Measurements from ENCODE around the gene COG4.

Gene COG4

DNA sequence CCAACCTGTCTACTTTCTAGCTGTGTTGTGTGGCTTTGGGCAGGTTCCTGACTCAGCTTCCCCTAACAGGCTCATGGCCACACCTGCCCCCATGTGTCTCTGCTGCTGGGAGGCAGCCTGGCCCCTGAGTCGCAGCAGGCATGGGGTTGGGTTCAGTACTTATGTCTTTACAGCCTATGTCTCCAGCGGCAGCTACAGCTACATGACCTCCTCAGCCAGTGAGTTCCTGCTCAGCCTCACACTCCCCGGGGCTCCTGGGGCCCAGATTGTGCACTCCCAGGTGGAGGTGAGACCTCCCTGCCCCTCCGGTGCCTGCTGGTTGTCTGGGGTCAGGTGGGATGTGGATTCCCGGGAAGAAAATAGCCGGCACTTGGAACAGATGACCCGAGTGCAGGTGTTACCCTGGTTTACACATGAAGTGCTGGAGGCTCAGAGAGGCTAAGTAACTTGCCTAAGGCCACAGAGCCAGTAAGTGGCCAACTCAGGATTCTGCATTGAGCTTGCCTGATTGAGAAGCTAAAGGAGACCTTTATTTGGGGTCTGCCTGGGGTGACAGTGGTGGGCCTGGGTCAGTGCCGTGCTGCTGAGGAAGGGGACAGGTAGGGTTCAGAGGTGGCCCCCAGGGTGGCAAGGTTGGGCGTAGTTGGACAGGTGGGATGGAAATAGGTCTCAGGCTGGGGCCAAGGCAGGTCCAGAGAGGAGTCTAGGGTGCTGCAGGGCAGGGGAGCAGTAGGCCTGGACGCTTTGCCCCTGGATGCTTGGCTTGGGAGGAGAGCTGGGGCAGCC, 53.0 kb downstream of the COG4 start:
- Histone ChIP-seq H3K4me3 (ENCODE audit: low read length) (no peak overlapping the region), H3K4me2 (ENCODE audit: low read depth, low read length) (no peak overlapping the region)
- TF ChIP-seq, protein P1, sequence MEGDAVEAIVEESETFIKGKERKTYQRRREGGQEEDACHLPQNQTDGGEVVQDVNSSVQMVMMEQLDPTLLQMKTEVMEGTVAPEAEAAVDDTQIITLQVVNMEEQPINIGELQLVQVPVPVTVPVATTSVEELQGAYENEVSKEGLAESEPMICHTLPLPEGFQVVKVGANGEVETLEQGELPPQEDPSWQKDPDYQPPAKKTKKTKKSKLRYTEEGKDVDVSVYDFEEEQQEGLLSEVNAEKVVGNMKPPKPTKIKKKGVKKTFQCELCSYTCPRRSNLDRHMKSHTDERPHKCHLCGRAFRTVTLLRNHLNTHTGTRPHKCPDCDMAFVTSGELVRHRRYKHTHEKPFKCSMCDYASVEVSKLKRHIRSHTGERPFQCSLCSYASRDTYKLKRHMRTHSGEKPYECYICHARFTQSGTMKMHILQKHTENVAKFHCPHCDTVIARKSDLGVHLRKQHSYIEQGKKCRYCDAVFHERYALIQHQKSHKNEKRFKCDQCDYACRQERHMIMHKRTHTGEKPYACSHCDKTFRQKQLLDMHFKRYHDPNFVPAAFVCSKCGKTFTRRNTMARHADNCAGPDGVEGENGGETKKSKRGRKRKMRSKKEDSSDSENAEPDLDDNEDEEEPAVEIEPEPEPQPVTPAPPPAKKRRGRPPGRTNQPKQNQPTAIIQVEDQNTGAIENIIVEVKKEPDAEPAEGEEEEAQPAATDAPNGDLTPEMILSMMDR (IDR thresholded peaks at IDR 0.05; ENCODE audit: low read length): no peak
- TF ChIP-seq EZH2 (optimal IDR thresholded peaks at IDR 0.05; ENCODE audit: low read depth, low read length) (no peak), EZH2phosphoT487 (IDR thresholded peaks at IDR 0.05; ENCODE audit: low read length) (no peak)

DNA sequence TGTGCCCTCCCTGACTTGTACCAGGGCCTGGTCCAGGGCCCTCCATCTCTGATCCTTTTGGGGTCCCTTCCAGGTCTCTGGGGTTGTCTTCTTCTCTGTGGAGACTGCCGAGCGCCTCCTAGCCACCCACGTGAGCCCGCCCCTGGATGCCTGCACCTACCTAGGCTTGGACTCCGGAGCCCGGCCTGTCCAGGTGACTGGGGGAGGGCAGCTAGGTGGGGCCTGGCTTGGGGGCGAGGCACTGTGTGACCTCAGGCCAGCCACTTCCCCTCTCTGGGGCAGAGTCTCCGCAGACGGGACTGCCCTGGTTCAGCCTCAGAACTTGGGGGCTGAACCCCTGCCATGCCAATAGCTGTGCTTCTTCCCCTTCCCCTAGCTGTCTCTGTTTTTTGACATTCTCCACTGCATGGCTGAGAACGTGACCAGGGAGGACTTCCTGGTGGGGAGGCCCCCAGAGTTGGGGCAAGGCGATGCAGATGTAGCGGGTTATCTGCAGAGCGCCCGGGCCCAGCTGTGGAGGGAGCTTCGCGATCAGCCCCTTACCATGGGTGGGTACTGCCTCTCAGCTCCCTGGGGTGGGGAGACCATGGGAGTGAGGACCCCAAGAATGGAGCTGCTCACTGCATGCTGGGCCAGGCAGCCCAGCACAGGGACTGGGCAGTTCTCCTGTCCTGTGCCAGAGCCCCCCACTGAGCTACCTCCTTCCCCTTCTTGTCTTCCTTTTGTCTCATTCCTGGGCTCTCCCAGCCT, 54.4 kb downstream of the COG4 start:
- Histone ChIP-seq H3K9me2 (replicated peaks; ENCODE audit: insufficient read depth, low read length) (no peaks in the 10 kb centered on the region), H3K4me1 (ENCODE audit: low read length) (no peaks in the 10 kb centered on the region), H3K9me3 (replicated peaks; ENCODE audit: insufficient read depth, low read length) (no peaks in the 10 kb centered on the region), H3K36me3 (replicated peaks; ENCODE audit: insufficient read depth, low read length) (no peaks in the 10 kb centered on the region), H3K4me3 (ENCODE audit: low read length) (no peak overlapping the region), H3K27me3 (replicated peaks; ENCODE audit: insufficient read depth, low read length) (no peaks in the 10 kb centered on the region), H3F3A (ENCODE audit: insufficient read depth, low read length) (no peaks in the 10 kb centered on the region), H3K9ac (ENCODE audit: low read length) (no peak overlapping the region), H4K20me1 (ENCODE audit: insufficient read depth, low read length) (no peaks in the 10 kb centered on the region), H2AFZ (ENCODE audit: low read length) (no peak overlapping the region), H3K4me2 (ENCODE audit: low read depth, low read length) (no peak overlapping the region), H3K27ac (ENCODE audit: low read length) (no peak overlapping the region), H3K79me2 (ENCODE audit: low read length) (no peaks in the 10 kb centered on the region)
- TF ChIP-seq, protein P1 (IDR thresholded peaks at IDR 0.05; ENCODE audit: low read length): no peak
- TF ChIP-seq EZH2phosphoT487 (IDR thresholded peaks at IDR 0.05; ENCODE audit: low read length): no peak
- no peak for TF ChIP-seq EZH2 (optimal IDR thresholded peaks at IDR 0.05; ENCODE audit: low read depth, low read length)
- no peak for DNase-seq

More for the DNA sequence above, 53.0 kb downstream of the COG4 start:
- H4K20me1 ChIP-seq (ENCODE audit: insufficient read depth, low read length): no peaks in the 10 kb centered on the region
- H3K27me3 ChIP-seq (replicated peaks; ENCODE audit: insufficient read depth, low read length): no peaks in the 10 kb centered on the region
- H3K27ac ChIP-seq (ENCODE audit: low read length): no peak overlapping the region
- H2AFZ ChIP-seq (ENCODE audit: low read length): no peak overlapping the region
- no peaks in the 10 kb centered on the region for H3K36me3 ChIP-seq (replicated peaks; ENCODE audit: insufficient read depth, low read length)
- no peaks in the 10 kb centered on the region for H3K9me2 ChIP-seq (replicated peaks; ENCODE audit: insufficient read depth, low read length)
- no peaks in the 10 kb centered on the region for H3K9me3 ChIP-seq (replicated peaks; ENCODE audit: insufficient read depth, low read length)
- H3K79me2 ChIP-seq (ENCODE audit: low read length): no peaks in the 10 kb centered on the region
- H3K4me1 ChIP-seq (ENCODE audit: low read length): no peaks in the 10 kb centered on the region
- no peak for DNase-seq
- no peak overlapping the region for H3K9ac ChIP-seq (ENCODE audit: low read length)
- H3F3A ChIP-seq (ENCODE audit: insufficient read depth, low read length): no peaks in the 10 kb centered on the region

DNA sequence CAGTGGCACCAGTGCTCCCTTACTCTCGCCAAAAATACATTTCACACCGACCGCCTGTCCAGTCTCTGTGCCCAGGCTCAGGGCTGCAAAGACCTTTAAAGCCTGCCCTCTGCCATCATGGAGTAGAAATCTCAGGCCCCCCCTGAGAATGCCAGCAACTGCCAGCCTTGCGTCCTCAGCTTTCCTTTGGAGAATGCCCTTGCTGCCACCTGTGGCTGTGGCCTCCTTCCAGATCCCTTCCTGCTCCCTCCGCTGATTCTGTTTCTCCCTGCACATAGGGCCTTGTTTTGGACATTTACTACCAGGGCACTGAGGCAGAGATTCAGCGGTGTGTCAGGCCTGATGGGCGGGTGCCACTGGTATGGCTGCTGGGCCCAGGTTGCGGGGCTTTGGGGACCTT, 55.7 kb downstream of the COG4 start:
- no peaks in the 10 kb centered on the region for H3K9me3 ChIP-seq (replicated peaks; ENCODE audit: insufficient read depth, low read length)
- no peaks in the 10 kb centered on the region for H4K20me1 ChIP-seq (ENCODE audit: insufficient read depth, low read length)
- no peak for TF ChIP-seq EZH2 (optimal IDR thresholded peaks at IDR 0.05; ENCODE audit: low read depth, low read length)
- TF ChIP-seq EZH2phosphoT487 (IDR thresholded peaks at IDR 0.05; ENCODE audit: low read length): no peak
- TF ChIP-seq, protein P1 (IDR thresholded peaks at IDR 0.05; ENCODE audit: low read length): no peak

More for the DNA sequence above, 55.7 kb downstream of the COG4 start:
- no peaks in the 10 kb centered on the region for H3K36me3 ChIP-seq (replicated peaks; ENCODE audit: insufficient read depth, low read length)
- no peak overlapping the region for H3K4me2 ChIP-seq (ENCODE audit: low read depth, low read length)
- H3K27ac ChIP-seq (ENCODE audit: low read length): no peak overlapping the region
- H3K27me3 ChIP-seq (replicated peaks; ENCODE audit: insufficient read depth, low read length): no peaks in the 10 kb centered on the region
- no peak overlapping the region for H3K9ac ChIP-seq (ENCODE audit: low read length)
- no peak overlapping the region for H3K4me3 ChIP-seq (ENCODE audit: low read length)
- H3F3A ChIP-seq (ENCODE audit: insufficient read depth, low read length): no peaks in the 10 kb centered on the region
- H3K9me2 ChIP-seq (replicated peaks; ENCODE audit: insufficient read depth, low read length): no peaks in the 10 kb centered on the region
- DNase-seq: no peak
- H2AFZ ChIP-seq (ENCODE audit: low read length): no peak overlapping the region
- H3K4me1 ChIP-seq (ENCODE audit: low read length): no peaks in the 10 kb centered on the region
- no peaks in the 10 kb centered on the region for H3K79me2 ChIP-seq (ENCODE audit: low read length)
